DMS 273 (cell line): Measurements from ENCODE around the gene MVD.

Experiments
- DNase-seq: peaks from one replicate; lab custom pipeline; 2025; ENCODE audit not compliant: unreplicated experiment; lab: John Stamatoyannopoulos, UW

Gene MVD

GRCh38 chr16:88626646-88627045 is 36.2 kb downstream of the MVD start:
- no peak for DNase-seq

GRCh38 chr16:88624977-88625576 is 37.8 kb downstream of the MVD start:
- DNase-seq = no peak

- DNase-seq = no peak
Measured at GRCh38 chr16:88624481-88624880, 38.4 kb downstream of the MVD start.

- no peak for DNase-seq
Measured at GRCh38 chr16:88623858-88624257, 39.0 kb downstream of the MVD start.

GRCh38 chr16:88622866-88623265 is 40.0 kb downstream of the MVD start:
- DNase-seq = no peak

- DNase-seq = no peak
Measured at GRCh38 chr16:88622125-88622524, 40.8 kb downstream of the MVD start.

GRCh38 chr16:88619859-88620815 is 42.8 kb downstream of the MVD start:
- DNase-seq = no peak

GRCh38 chr16:88618956-88619667 is 43.8 kb downstream of the MVD start:
- no peak for DNase-seq

GRCh38 chr16:88618182-88618955 is 44.5 kb downstream of the MVD start:
- DNase-seq = no peak

GRCh38 chr16:88617268-88618031 is 45.4 kb downstream of the MVD start:
- DNase-seq = no peak

GRCh38 chr16:88616736-88617135 is 46.2 kb downstream of the MVD start:
- no peak for DNase-seq

- no peak for DNase-seq
Measured at GRCh38 chr16:88616320-88616719, 46.6 kb downstream of the MVD start.

- DNase-seq = peak; percentile 91
Measured at GRCh38 chr16:88614818-88615580, 47.9 kb downstream of the MVD start.

- no peak for DNase-seq
Measured at GRCh38 chr16:88613911-88614817, 48.7 kb downstream of the MVD start.

GRCh38 chr16:88613293-88613692 is 49.6 kb downstream of the MVD start:
- no peak for DNase-seq

GRCh38 chr16:88610909-88611812 is 51.7 kb downstream of the MVD start:
- DNase-seq = no peak

- DNase-seq = no peak
Measured at GRCh38 chr16:88610080-88610479, 52.8 kb downstream of the MVD start.
